Memory B cell (primary cell): ENCODE results near the gene FOXD4.
"Not testable (repeated sequence)": the region's sequence is repeated elsewhere in the genome, so short reads cannot be mapped to it uniquely, and the experiment has no call there.

Experiments
- ATAC-seq: fragments of 150-1000 bp; cut with Tn5 transposase; 2 replicates; pipeline ENCODE4 v1.10.0; 2021; ENCODE audit warnings: low read depth, mild to moderate bottlenecking, moderate library complexity
- DNase-seq, 2 donors: peaks; one replicate each; pipeline ENCODE4 v3.0.0; 2022; ENCODE audit warnings: low spot score in 2 of 2
- H3K27ac Mint-ChIP-seq: one replicate; pipeline ENCODE4 v1.8.0; 2022; ENCODE audit warnings: mild to moderate bottlenecking, moderate library complexity, mixed read lengths
- H3K27me3 Mint-ChIP-seq: one replicate; pipeline ENCODE4 v1.8.0; 2022; ENCODE audit warnings: mixed read lengths
- H3K36me3 Mint-ChIP-seq: one replicate; pipeline ENCODE4 v1.8.0; 2022; ENCODE audit warnings: mild to moderate bottlenecking, mixed read lengths
- H3K4me1 Mint-ChIP-seq: one replicate; pipeline ENCODE4 v1.8.0; 2022; ENCODE audit warnings: mixed read lengths
- H3K4me3 Mint-ChIP-seq: one replicate; pipeline ENCODE4 v1.8.0; 2022; ENCODE audit warnings: mild to moderate bottlenecking, moderate library complexity, mixed read lengths
- H3K9me3 Mint-ChIP-seq: one replicate; pipeline ENCODE4 v1.8.0; 2022; ENCODE audit warnings: mixed read lengths

The FOXD4 gene

GRCh38 chr9:78333-78732, 39.9 kb downstream of the FOXD4 start:
- not testable (repeated sequence) for H3K4me3 Mint-ChIP-seq, H3K36me3 Mint-ChIP-seq, H3K27ac Mint-ChIP-seq, H3K9me3 Mint-ChIP-seq, H3K4me1 Mint-ChIP-seq, ATAC-seq, H3K27me3 Mint-ChIP-seq, DNase-seq

- DNase-seq, H3K4me3 Mint-ChIP-seq, ATAC-seq, H3K4me1 Mint-ChIP-seq, H3K27me3 Mint-ChIP-seq, H3K27ac Mint-ChIP-seq, H3K36me3 Mint-ChIP-seq, H3K9me3 Mint-ChIP-seq: not testable (repeated sequence)
Measured at GRCh38 chr9:76389-76788, 41.8 kb downstream of the FOXD4 start.

GRCh38 chr9:73900-74525, 44.2 kb downstream of the FOXD4 start:
- DNase-seq, ATAC-seq, H3K36me3 Mint-ChIP-seq, H3K27ac Mint-ChIP-seq, H3K27me3 Mint-ChIP-seq, H3K4me1 Mint-ChIP-seq, H3K9me3 Mint-ChIP-seq: not testable (repeated sequence)
- H3K4me3 Mint-ChIP-seq, result peak overlapping the region; percentile 56

- not testable (repeated sequence) for H3K27ac Mint-ChIP-seq, ATAC-seq, H3K4me1 Mint-ChIP-seq, H3K27me3 Mint-ChIP-seq, H3K9me3 Mint-ChIP-seq, H3K36me3 Mint-ChIP-seq
- H3K4me3 Mint-ChIP-seq, result peak overlapping the region; percentile 8
- DNase-seq, result peak in 1 of 2 donors; percentile 22
Measured at GRCh38 chr9:73076-73899, 44.9 kb downstream of the FOXD4 start.
